Measurements from ENCODE around the gene COMMD9. TPM values are rescaled to one million over a fixed set of nuclear protein-coding genes. Genes with fewer than 3 reads are reported as not detected.

COMMD9 gene
- polyA plus RNA-seq, 1 experiment, result 51.5 TPM

GRCh38 chr11:36273110-36273509 is 16.1 kb downstream of the COMMD9 start:
- no peaks in the 10 kb centered on the region for H3K27me3 ChIP-seq (ENCODE audit: control insufficient read depth, insufficient read depth, low read length)
- H3K27ac ChIP-seq (ENCODE audit: low read depth, low read length), result no peak overlapping the region
- CTCF ChIA-PET, result interaction anchor here (0.9 to 1.7 kb wide), 3 partner anchors 14 to 785 kb away, joined by 3 to 15 read pairs (median 4); no protein-coding TSS in a partner anchor
- TF ChIP-seq CTCF (IDR thresholded peaks at IDR 0.05; ENCODE audit: low read depth, low read length), result no peak
- no peak overlapping the region for H3K4me3 ChIP-seq (ENCODE audit: low read depth, low read length)
- POLR2A ChIA-PET, result no interaction called here
- no peak for DNase-seq (ENCODE audit: low read depth, low spot score)
- H3K9me3 ChIP-seq (ENCODE audit: control insufficient read depth, insufficient read depth, low read length), result no peaks in the 10 kb centered on the region

GRCh38 chr11:36271794-36272407 is 17.3 kb downstream of the COMMD9 start:
- no peaks in the 10 kb centered on the region for H3K9me3 ChIP-seq (ENCODE audit: control insufficient read depth, insufficient read depth, low read length)
- no peak overlapping the region for H3K4me3 ChIP-seq (ENCODE audit: low read depth, low read length)
- H3K27ac ChIP-seq (ENCODE audit: low read depth, low read length), result no peak overlapping the region
- POLR2A ChIA-PET, result no interaction called here
- no peaks in the 10 kb centered on the region for H3K27me3 ChIP-seq (ENCODE audit: control insufficient read depth, insufficient read depth, low read length)
- CTCF ChIA-PET, result interaction anchor here (1.1 to 1.7 kb wide), 3 partner anchors 13 to 450 kb away, joined by 3 to 15 read pairs (median 4); no protein-coding TSS in a partner anchor
- no peak for DNase-seq (ENCODE audit: low read depth, low spot score)
- TF ChIP-seq CTCF (IDR thresholded peaks at IDR 0.05; ENCODE audit: low read depth, low read length), result no peak

- H3K27me3 ChIP-seq (ENCODE audit: control insufficient read depth, insufficient read depth, low read length), result no peaks in the 10 kb centered on the region
- no peak overlapping the region for H3K27ac ChIP-seq (ENCODE audit: low read depth, low read length)
- ChIA-PET POLR2A (no interaction called here), CTCF (interaction anchor here (1.1 kb wide), 1 partner anchor 208 kb away, joined by 3 read pairs; no protein-coding TSS in a partner anchor)
- no peaks in the 10 kb centered on the region for H3K9me3 ChIP-seq (ENCODE audit: control insufficient read depth, insufficient read depth, low read length)
- TF ChIP-seq CTCF (IDR thresholded peaks at IDR 0.05; ENCODE audit: low read depth, low read length), result no peak
- no peak overlapping the region for H3K4me3 ChIP-seq (ENCODE audit: low read depth, low read length)
- DNase-seq (ENCODE audit: low read depth, low spot score), result no peak
Measured at GRCh38 chr11:36270701-36271100, 18.5 kb downstream of the COMMD9 start.

- no peak overlapping the region for H3K27ac ChIP-seq (ENCODE audit: low read depth, low read length)
- H3K4me3 ChIP-seq (ENCODE audit: low read depth, low read length), result no peak overlapping the region
- no peaks in the 10 kb centered on the region for H3K9me3 ChIP-seq (ENCODE audit: control insufficient read depth, insufficient read depth, low read length)
- H3K27me3 ChIP-seq (ENCODE audit: control insufficient read depth, insufficient read depth, low read length), result peaks cover 5% of the 10 kb centered on the region
- POLR2A ChIA-PET, result no interaction called here
- no peak for DNase-seq (ENCODE audit: low read depth, low spot score)
- CTCF ChIA-PET, result interaction anchor here (0.6 to 7.2 kb wide), 10 partner anchors 10 to 781 kb away, joined by 4 to 94 read pairs (median 10); no protein-coding TSS in a partner anchor
- no peak for TF ChIP-seq CTCF (IDR thresholded peaks at IDR 0.05; ENCODE audit: low read depth, low read length)
Measured at GRCh38 chr11:36268337-36268985, 20.8 kb downstream of the COMMD9 start.

- no peak for DNase-seq (ENCODE audit: low read depth, low spot score)
- no peak for TF ChIP-seq CTCF (IDR thresholded peaks at IDR 0.05; ENCODE audit: low read depth, low read length)
Measured at GRCh38 chr11:36266767-36267166, 22.5 kb downstream of the COMMD9 start.

More at GRCh38 chr11:36266767-36267166, 22.5 kb downstream of the COMMD9 start:
- no peak overlapping the region for H3K4me3 ChIP-seq (ENCODE audit: low read depth, low read length)
- POLR2A ChIA-PET, result interaction anchor here (0.6 kb wide), 1 partner anchor 165 kb away, joined by 5 read pairs; no protein-coding TSS in a partner anchor
- CTCF ChIA-PET, result interaction anchor here (0.6 to 7.2 kb wide), 19 partner anchors 8 to 809 kb away, joined by 3 to 94 read pairs (median 8); partner anchors contain the start of gene PRR5L
- H3K9me3 ChIP-seq (ENCODE audit: control insufficient read depth, insufficient read depth, low read length), result no peaks in the 10 kb centered on the region
- peaks cover 5% of the 10 kb centered on the region for H3K27me3 ChIP-seq (ENCODE audit: control insufficient read depth, insufficient read depth, low read length)
- H3K27ac ChIP-seq (ENCODE audit: low read depth, low read length), result no peak overlapping the region
